GM18511 (cell line): ENCODE measurements around the gene OR51B4.
"Not testable (repeated sequence)": the region's sequence is repeated elsewhere in the genome, so short reads cannot be mapped to it uniquely, and the experiment has no call there.

Experiments
- ATAC-seq: cut with Tn5 transposase; IDR thresholded peaks from one replicate; pipeline ENCODE4 v1.9.1; 2021; ENCODE audit warnings: mild to moderate bottlenecking, moderate library complexity; ENCODE audit not compliant: unreplicated experiment

Gene OR51B4

GRCh38 chr11:5275369-5276110, 26.2 kb downstream of the OR51B4 start:
- no peak for ATAC-seq

- no peak for ATAC-seq
Observed at GRCh38 chr11:5274395-5274794, 27.4 kb downstream of the OR51B4 start.

- ATAC-seq, result no peak
Observed at GRCh38 chr11:5272395-5273017, 29.2 kb downstream of the OR51B4 start.

GRCh38 chr11:5269715-5270147, 32.0 kb downstream of the OR51B4 start, which contains the start of gene HBE1:
TSS of gene HBE1 (minus strand) at chr11:5269945. CDS start at chr11:5269890, 55 bp downstream.
- ATAC-seq, result no peak

- no peak for ATAC-seq
Observed at GRCh38 chr11:5267033-5267563, 34.6 kb downstream of the OR51B4 start.

- no peak for ATAC-seq
Observed at GRCh38 chr11:5266609-5267008, 35.1 kb downstream of the OR51B4 start.

GRCh38 chr11:5265832-5266231, 35.9 kb downstream of the OR51B4 start:
- ATAC-seq, result no peak

GRCh38 chr11:5258543-5259262, 43.0 kb downstream of the OR51B4 start:
- ATAC-seq, result no peak

- no peak for ATAC-seq
Observed at GRCh38 chr11:5257296-5257695, 44.5 kb downstream of the OR51B4 start.

- not testable (repeated sequence) for ATAC-seq
Observed at GRCh38 chr11:5254646-5255413, 46.9 kb downstream of the OR51B4 start, which contains the start of gene HBG2. TSS of gene HBG2 (minus strand) at chr11:5254781. CDS start at chr11:5254728, 53 bp downstream.

- ATAC-seq, result not testable (repeated sequence)
Observed at GRCh38 chr11:5254023-5254422, 47.7 kb downstream of the OR51B4 start.

- not testable (repeated sequence) for ATAC-seq
Observed at GRCh38 chr11:5253440-5253839, 48.3 kb downstream of the OR51B4 start.

- ATAC-seq, result no peak
Observed at GRCh38 chr11:5252919-5253265, 48.9 kb downstream of the OR51B4 start.

- ATAC-seq, result no peak
Observed at GRCh38 chr11:5252192-5252918, 49.4 kb downstream of the OR51B4 start.

GRCh38 chr11:5251746-5252145, 50.0 kb downstream of the OR51B4 start:
- no peak for ATAC-seq
